ENCODE results near the gene DHRS7B. TPM values are rescaled to one million over a fixed set of nuclear protein-coding genes. Genes with fewer than 3 reads are reported as not detected.
A peak's percentile ranks its signal among the peaks of the same experiment; 100 is the strongest.
"Not testable (repeated sequence)": the region's sequence is repeated elsewhere in the genome, so short reads cannot be mapped to it uniquely, and the experiment has no call there.

Gene DHRS7B
- total RNA-seq, result 10 to 100 TPM; 24.3 to 35.1 (median 33.7) TPM

GRCh38 chr17:21126645-21127508 is at the start of gene DHRS7B:
TSS of gene DHRS7B (plus strand) at chr17:21126964. CDS start at chr17:21126972, 8 bp downstream.
- WGBS, 2 donors, result 0 to 1% methylated on average over 22 to 56 of the region's 66 CpGs
- TF ChIP-seq EP300 (IDR thresholded peaks at IDR 0.05) (peak in 1 of 2 donors; percentile 82), CTCF (IDR thresholded peaks at IDR 0.05) (peak in 1 of 5 experiments; percentile 11), POLR2A (IDR thresholded peaks at IDR 0.05) (peak in 1 of 2 donors; percentile 65)
- Histone ChIP-seq H3K4me1 (peaks cover 4 to 29% (median 7%) of the 10 kb centered on the region in 4 donors), H3K27me3 (no peaks in the 10 kb centered on the region), H3K4me3 (peak within 1 kb of the TSS; percentile 54 to 89 (median 84)), H3K27ac (peak within 1 kb of the TSS; percentile 67 to 89 (median 84)), H3K36me3 (no peaks in the 10 kb centered on the region), H3K9me3 (no peaks in the 10 kb centered on the region)
- peak; percentile 89 to 94 for DNase-seq (ENCODE audit: low spot score in 2 of 2)

GRCh38 chr17:21077281-21077680 is 49.5 kb upstream of the DHRS7B start:
- Histone ChIP-seq H3K36me3 (no peaks in the 10 kb centered on the region), H3K27ac (no peak overlapping the region), H3K4me3 (no peak overlapping the region), H3K4me1 (peaks cover 0 to 8% (median 0%) of the 10 kb centered on the region in 4 donors), H3K27me3 (no peaks in the 10 kb centered on the region), H3K9me3 (no peaks in the 10 kb centered on the region)
- TF ChIP-seq POLR2A (IDR thresholded peaks at IDR 0.05), result no peak
- no peak for TF ChIP-seq CTCF (IDR thresholded peaks at IDR 0.05)
- TF ChIP-seq EP300 (IDR thresholded peaks at IDR 0.05), result no peak
- WGBS, 2 donors, result 68 to 69% methylated on average over 2 of the region's 2 CpGs
- DNase-seq (ENCODE audit: low spot score in 2 of 2), result no peak

- DNase-seq (ENCODE audit: low spot score in 2 of 2), result no peak
- no peaks in the 10 kb centered on the region for H3K9me3 ChIP-seq
- no peak overlapping the region for H3K27ac ChIP-seq
- peaks cover 0 to 8% (median 0%) of the 10 kb centered on the region in 4 donors for H3K4me1 ChIP-seq
- no peak for TF ChIP-seq CTCF (IDR thresholded peaks at IDR 0.05)
- TF ChIP-seq POLR2A (IDR thresholded peaks at IDR 0.05), result no peak
- TF ChIP-seq EP300 (IDR thresholded peaks at IDR 0.05), result no peak
- no peaks in the 10 kb centered on the region for H3K36me3 ChIP-seq
- no peaks in the 10 kb centered on the region for H3K27me3 ChIP-seq
- no peak overlapping the region for H3K4me3 ChIP-seq
- 64 to 66% methylated on average over 11 of the region's 11 CpGs for WGBS, 2 donors
These were observed 48.6 kb upstream of the DHRS7B start for GRCh38 chr17:21078016-21078780.

GRCh38 chr17:21079196-21079595 is 47.6 kb upstream of the DHRS7B start:
- DNase-seq (ENCODE audit: low spot score in 2 of 2), result no peak
- Histone ChIP-seq H3K9me3 (no peaks in the 10 kb centered on the region), H3K27me3 (no peaks in the 10 kb centered on the region), H3K36me3 (no peaks in the 10 kb centered on the region), H3K4me3 (no peak overlapping the region), H3K4me1 (peaks cover 0 to 8% (median 0%) of the 10 kb centered on the region in 4 donors), H3K27ac (no peak overlapping the region)
- no peak for TF ChIP-seq CTCF (IDR thresholded peaks at IDR 0.05)
- 60 to 70% methylated on average over 7 of the region's 7 CpGs for WGBS, 2 donors

GRCh38 chr17:21082001-21082436 is 44.7 kb upstream of the DHRS7B start:
- TF ChIP-seq POLR2A (IDR thresholded peaks at IDR 0.05), result no peak
- TF ChIP-seq EP300 (IDR thresholded peaks at IDR 0.05), result no peak
- no peak overlapping the region for H3K27ac ChIP-seq
- no peaks in the 10 kb centered on the region for H3K4me1 ChIP-seq
- H3K4me3 ChIP-seq, result no peak overlapping the region
- WGBS, 2 donors, result 79 to 81% methylated on average over 5 of the region's 5 CpGs
- H3K9me3 ChIP-seq, result no peaks in the 10 kb centered on the region
- DNase-seq (ENCODE audit: low spot score in 2 of 2), result no peak
- H3K27me3 ChIP-seq, result no peaks in the 10 kb centered on the region
- H3K36me3 ChIP-seq, result no peaks in the 10 kb centered on the region

- H3K4me1 ChIP-seq; H3K36me3 ChIP-seq; H3K27ac ChIP-seq; DNase-seq (ENCODE audit: low spot score in 2 of 2); H3K4me3 ChIP-seq; H3K27me3 ChIP-seq; H3K9me3 ChIP-seq: not testable (repeated sequence)
- 100% methylated on average over 1 of the region's 1 CpG for WGBS, 2 donors
These were observed 41.5 kb upstream of the DHRS7B start for GRCh38 chr17:21085280-21085679.

All from tibial nerve (tissue), 4 donors.